Liver (tissue), 3 donors: ENCODE data around the gene PPCS.

Experiments
- GABPA ChIP-seq, 2 donors: IDR thresholded peaks in 1 of 2; conservative IDR thresholded peaks in 1 of 2; 2 replicates each; pipeline ENCODE4 v1.6.1; 2016; ENCODE audit warnings: antibody characterized with exemption in 2 of 2, mild to moderate bottlenecking in 1 of 2, moderate library complexity in 1 of 2
- JUND ChIP-seq, 2 donors: IDR thresholded peaks; 2 replicates each; pipeline ENCODE4 v1.6.1; 2016; ENCODE audit warnings: antibody characterized with exemption in 2 of 2
- RAD21 ChIP-seq, 2 donors: IDR thresholded peaks; 2 replicates each; pipeline ENCODE4 v1.6.1; 2016; ENCODE audit warnings: antibody characterized with exemption in 2 of 2, mild to moderate bottlenecking in 2 of 2
- RXRA ChIP-seq, 2 donors: IDR thresholded peaks; 2 replicates each; pipeline ENCODE4 v1.6.1; 2017 to 2018; ENCODE audit warnings: antibody characterized with exemption in 2 of 2, mild to moderate bottlenecking in 1 of 2
- TAF1 ChIP-seq: conservative IDR thresholded peaks from 2 replicates; pipeline ENCODE4 v1.6.1; 2016; ENCODE audit warnings: antibody characterized with exemption, mild to moderate bottlenecking
- YY1 ChIP-seq: IDR thresholded peaks from 2 replicates; pipeline ENCODE4 v1.6.1; 2016; ENCODE audit warnings: antibody characterized with exemption, mild to moderate bottlenecking
- TF ChIP-seq, protein P1 (sequence below): fragments of 150-350 bp; IDR thresholded peaks from 2 replicates; pipeline ENCODE4 v1.5.1; 2017; ENCODE audit warnings: improper control_type of control experiment, low read depth, low read length; ENCODE audit not compliant: missing input control
- TF ChIP-seq, protein P2 (sequence below): IDR thresholded peaks from 2 replicates; pipeline ENCODE4 v1.6.1; 2016; ENCODE audit warnings: antibody characterized with exemption
- TF ChIP-seq, protein P3 (sequence below): IDR thresholded peaks from 2 replicates; pipeline ENCODE4 v1.6.1; 2016; ENCODE audit warnings: antibody characterized with exemption
- TF ChIP-seq, protein P4 (sequence below): IDR thresholded peaks from 2 replicates; pipeline ENCODE4 v1.6.1; 2016; ENCODE audit warnings: antibody characterized with exemption, mild to moderate bottlenecking
- donor health status: healthy.
- donor health status: healthy.

DNA sequence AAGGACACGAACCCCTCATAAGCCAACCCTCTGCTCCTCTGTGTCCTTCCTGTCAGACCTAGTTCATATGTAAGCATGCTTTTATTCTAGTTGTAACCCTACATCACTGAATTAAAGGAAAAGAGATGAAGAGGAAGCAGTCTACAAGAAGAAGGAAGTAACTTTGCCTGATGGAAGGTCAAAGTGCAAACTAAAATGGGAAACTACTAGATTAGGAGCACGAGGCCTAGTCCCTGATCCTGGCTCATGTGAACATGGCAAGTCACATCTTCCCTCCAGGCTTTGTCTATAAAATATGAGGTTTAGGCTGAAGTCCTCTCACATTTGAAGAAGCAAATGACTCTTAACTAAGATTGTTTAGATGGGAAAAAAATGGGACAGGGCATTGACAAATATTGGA, 13.7 kb upstream of the PPCS start:
- TF ChIP-seq, protein P1, sequence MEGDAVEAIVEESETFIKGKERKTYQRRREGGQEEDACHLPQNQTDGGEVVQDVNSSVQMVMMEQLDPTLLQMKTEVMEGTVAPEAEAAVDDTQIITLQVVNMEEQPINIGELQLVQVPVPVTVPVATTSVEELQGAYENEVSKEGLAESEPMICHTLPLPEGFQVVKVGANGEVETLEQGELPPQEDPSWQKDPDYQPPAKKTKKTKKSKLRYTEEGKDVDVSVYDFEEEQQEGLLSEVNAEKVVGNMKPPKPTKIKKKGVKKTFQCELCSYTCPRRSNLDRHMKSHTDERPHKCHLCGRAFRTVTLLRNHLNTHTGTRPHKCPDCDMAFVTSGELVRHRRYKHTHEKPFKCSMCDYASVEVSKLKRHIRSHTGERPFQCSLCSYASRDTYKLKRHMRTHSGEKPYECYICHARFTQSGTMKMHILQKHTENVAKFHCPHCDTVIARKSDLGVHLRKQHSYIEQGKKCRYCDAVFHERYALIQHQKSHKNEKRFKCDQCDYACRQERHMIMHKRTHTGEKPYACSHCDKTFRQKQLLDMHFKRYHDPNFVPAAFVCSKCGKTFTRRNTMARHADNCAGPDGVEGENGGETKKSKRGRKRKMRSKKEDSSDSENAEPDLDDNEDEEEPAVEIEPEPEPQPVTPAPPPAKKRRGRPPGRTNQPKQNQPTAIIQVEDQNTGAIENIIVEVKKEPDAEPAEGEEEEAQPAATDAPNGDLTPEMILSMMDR: no peak
- TF ChIP-seq RAD21 (IDR thresholded peaks at IDR 0.05) (no peak), YY1 (no peak), JUND (IDR thresholded peaks at IDR 0.05) (no peak), TAF1 (no peak), GABPA (IDR thresholded peaks at IDR 0.05 in 1 of 2, conservative IDR thresholded peaks at IDR 0.05 in 1 of 2) (no peak), RXRA (IDR thresholded peaks at IDR 0.05) (no peak)
- TF ChIP-seq, protein P2, sequence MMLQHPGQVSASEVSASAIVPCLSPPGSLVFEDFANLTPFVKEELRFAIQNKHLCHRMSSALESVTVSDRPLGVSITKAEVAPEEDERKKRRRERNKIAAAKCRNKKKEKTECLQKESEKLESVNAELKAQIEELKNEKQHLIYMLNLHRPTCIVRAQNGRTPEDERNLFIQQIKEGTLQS: no peak
- TF ChIP-seq, protein P3, sequence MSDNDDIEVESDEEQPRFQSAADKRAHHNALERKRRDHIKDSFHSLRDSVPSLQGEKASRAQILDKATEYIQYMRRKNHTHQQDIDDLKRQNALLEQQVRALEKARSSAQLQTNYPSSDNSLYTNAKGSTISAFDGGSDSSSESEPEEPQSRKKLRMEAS: no peak
- TF ChIP-seq, protein P4, sequence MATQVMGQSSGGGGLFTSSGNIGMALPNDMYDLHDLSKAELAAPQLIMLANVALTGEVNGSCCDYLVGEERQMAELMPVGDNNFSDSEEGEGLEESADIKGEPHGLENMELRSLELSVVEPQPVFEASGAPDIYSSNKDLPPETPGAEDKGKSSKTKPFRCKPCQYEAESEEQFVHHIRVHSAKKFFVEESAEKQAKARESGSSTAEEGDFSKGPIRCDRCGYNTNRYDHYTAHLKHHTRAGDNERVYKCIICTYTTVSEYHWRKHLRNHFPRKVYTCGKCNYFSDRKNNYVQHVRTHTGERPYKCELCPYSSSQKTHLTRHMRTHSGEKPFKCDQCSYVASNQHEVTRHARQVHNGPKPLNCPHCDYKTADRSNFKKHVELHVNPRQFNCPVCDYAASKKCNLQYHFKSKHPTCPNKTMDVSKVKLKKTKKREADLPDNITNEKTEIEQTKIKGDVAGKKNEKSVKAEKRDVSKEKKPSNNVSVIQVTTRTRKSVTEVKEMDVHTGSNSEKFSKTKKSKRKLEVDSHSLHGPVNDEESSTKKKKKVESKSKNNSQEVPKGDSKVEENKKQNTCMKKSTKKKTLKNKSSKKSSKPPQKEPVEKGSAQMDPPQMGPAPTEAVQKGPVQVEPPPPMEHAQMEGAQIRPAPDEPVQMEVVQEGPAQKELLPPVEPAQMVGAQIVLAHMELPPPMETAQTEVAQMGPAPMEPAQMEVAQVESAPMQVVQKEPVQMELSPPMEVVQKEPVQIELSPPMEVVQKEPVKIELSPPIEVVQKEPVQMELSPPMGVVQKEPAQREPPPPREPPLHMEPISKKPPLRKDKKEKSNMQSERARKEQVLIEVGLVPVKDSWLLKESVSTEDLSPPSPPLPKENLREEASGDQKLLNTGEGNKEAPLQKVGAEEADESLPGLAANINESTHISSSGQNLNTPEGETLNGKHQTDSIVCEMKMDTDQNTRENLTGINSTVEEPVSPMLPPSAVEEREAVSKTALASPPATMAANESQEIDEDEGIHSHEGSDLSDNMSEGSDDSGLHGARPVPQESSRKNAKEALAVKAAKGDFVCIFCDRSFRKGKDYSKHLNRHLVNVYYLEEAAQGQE: no peak
